K562 (cell line): ENCODE measurements around the gene ILF3. TPM values are rescaled to one million over a fixed set of nuclear protein-coding genes. Genes with fewer than 3 reads are reported as not detected.

Experiments used
- ATAC-seq: fragments of 200-7000 bp; cut with Tn5 transposase; 3 replicates; pipeline ENCODE4 v1.9.1; 2020; ENCODE audit warnings: moderate library complexity
- BruUV-seq: library from RNA; stranded (reverse); fragments of 400-500 nt; replicated peaks from 2 replicates; lab custom pipeline; 2021; lab: Mats Ljungman, UMichigan
- CTCF ChIA-PET: fragments of 300-600 bp; formaldehyde crosslinking; extraction: SDS; loops from one replicate; lab custom pipeline; 2021; ENCODE audit warnings: low intra/inter-chr PET ratio; lab: Yijun Ruan, JAX
- POLR2A ChIA-PET: fragments of 300-600, 350-650 bp; sonication (Branson Sonifier 250); formaldehyde crosslinking; extraction: SDS; loops from one replicate; lab custom pipeline; 2021; ENCODE audit warnings: antibody characterized with exemption, inconsistent platforms; lab: Yijun Ruan, JAX
- DNase-seq, 4 experiments: peaks; one replicate each; pipeline versions ENCODE4 v3.0.0 to v3.0.0-alpha.2; 2011 to 2018; ENCODE audit warnings: low spot score in 3 of 4, mixed read lengths in 3 of 4; ENCODE audit errors: extremely low read depth in 1 of 4
- FAIRE-seq: peaks from 2 replicates; lab custom pipeline; 2011; peaks lifted over from hg19 to GRCh38; lab: Jason Lieb, UNC
- H2AFZ ChIP-seq: 2 replicates; pipeline ENCODE4 v1.6.0; 2011; ENCODE audit warnings: low read depth, low read length, control low read depth, inconsistent platforms
- H3K27ac ChIP-seq: fragments of 200-600 bp; 3 replicates; pipeline ENCODE4 v1.8.0; 2011; ENCODE audit warnings: low read depth, mild to moderate bottlenecking, control low read depth, inconsistent platforms, low read length, moderate library complexity, mixed read lengths; ENCODE audit errors: extremely low read depth
- H3K27me3 ChIP-seq, 2 experiments: fragments of 300-600 bp in 1 of 2; 2 replicates in 1 of 2; 3 replicates in 1 of 2; pipeline versions ENCODE4 v1.6.0 to v1.8.0; 2011; ENCODE audit warnings: inconsistent platforms in 2 of 2, low read length in 2 of 2, mild to moderate bottlenecking in 1 of 2, mixed read lengths in 1 of 2, moderate library complexity in 1 of 2; ENCODE audit not compliant: control insufficient read depth in 2 of 2, insufficient read depth in 2 of 2
- H3K36me3 ChIP-seq: fragments of 300-600 bp; 3 replicates; pipeline ENCODE4 v1.8.0; 2011; ENCODE audit warnings: mild to moderate bottlenecking, low read length, inconsistent platforms; ENCODE audit not compliant: control insufficient read depth, insufficient read depth
- H3K4me1 ChIP-seq, 2 experiments: fragments of 200-600 bp in 1 of 2; replicated peaks in 1 of 2; 2 replicates in 1 of 2; 3 replicates in 1 of 2; pipeline versions ENCODE4 v1.5.1 to v1.8.0; 2011; ENCODE audit warnings: inconsistent platforms in 2 of 2, low read length in 2 of 2, mild to moderate bottlenecking in 1 of 2, mixed read lengths in 1 of 2, moderate library complexity in 1 of 2; ENCODE audit not compliant: control insufficient read depth in 2 of 2, insufficient read depth in 2 of 2
- H3K4me2 ChIP-seq: 2 replicates; pipeline ENCODE4 v1.6.1; 2011; ENCODE audit warnings: low read length, control low read depth, inconsistent platforms, mixed read lengths; ENCODE audit not compliant: insufficient read depth
- H3K4me3 ChIP-seq: fragments of 200-600 bp; sonication (generic), shearing (Covaris generic); 2 replicates; pipeline ENCODE4 v1.5.1; 2016; ENCODE audit warnings: control low read depth, inconsistent platforms
- H3K79me2 ChIP-seq: fragments of 200-600 bp; 3 replicates; pipeline ENCODE4 v1.8.0; 2011; ENCODE audit warnings: low read length, inconsistent platforms; ENCODE audit not compliant: control insufficient read depth, insufficient read depth
- H3K9ac ChIP-seq, 2 experiments: 2 replicates each; pipeline versions ENCODE4 v1.6.0 to v1.6.1; 2011; ENCODE audit warnings: low read depth in 2 of 2, low read length in 2 of 2, control low read depth in 1 of 2, inconsistent platforms in 1 of 2, mild to moderate bottlenecking in 1 of 2, mixed read lengths in 1 of 2; ENCODE audit not compliant: insufficient read depth in 1 of 2
- H3K9me1 ChIP-seq: one replicate; pipeline ENCODE4 v1.6.0; 2011; ENCODE audit warnings: inconsistent platforms, mild to moderate bottlenecking, low read length, moderate library complexity; ENCODE audit not compliant: control insufficient read depth, insufficient read depth
- H3K9me3 ChIP-seq: replicated peaks from 2 replicates; pipeline ENCODE4 v1.5.1; 2011; ENCODE audit warnings: low read depth, low read length, inconsistent platforms; ENCODE audit not compliant: control insufficient read depth, insufficient read depth
- H4K20me1 ChIP-seq: replicated peaks from 2 replicates; pipeline ENCODE4 v1.6.1; 2011; ENCODE audit warnings: low read length, inconsistent platforms, mixed read lengths; ENCODE audit not compliant: control insufficient read depth, insufficient read depth
- BCOR ChIP-seq: fragments of 450-650 bp; IDR thresholded peaks from 2 replicates; pipeline ENCODE4 v1.6.1; 2016
- HNRNPL ChIP-seq: fragments of 200-400 bp; formaldehyde crosslinking; IDR thresholded peaks from 2 replicates; pipeline ENCODE4 v1.6.1; 2017; ENCODE audit warnings: low read depth, mild to moderate bottlenecking, low read length
- KDM1A ChIP-seq, 2 experiments: fragments of 450-650 bp; IDR thresholded peaks; 2 replicates each; pipeline ENCODE4 v1.6.1; 2016; ENCODE audit warnings: mild to moderate bottlenecking in 2 of 2
- PCBP1 ChIP-seq: fragments of 200-400 bp; formaldehyde crosslinking; IDR thresholded peaks from 2 replicates; pipeline ENCODE4 v1.6.1; 2018; ENCODE audit warnings: mild to moderate bottlenecking, low read depth, low read length; ENCODE audit not compliant: poor library complexity, severe bottlenecking
- PCBP2 ChIP-seq: fragments of 200-400 bp; formaldehyde crosslinking; IDR thresholded peaks from 2 replicates; pipeline ENCODE4 v1.6.1; 2018; ENCODE audit warnings: low read length, low read depth, mild to moderate bottlenecking, moderate library complexity; ENCODE audit not compliant: poor library complexity, severe bottlenecking
- RBM25 ChIP-seq: fragments of 200-400 bp; formaldehyde crosslinking; IDR thresholded peaks from 2 replicates; pipeline ENCODE4 v1.6.1; 2018; ENCODE audit warnings: low read length, low read depth, moderate library complexity; ENCODE audit not compliant: severe bottlenecking
- SMC3 ChIP-seq: conservative IDR thresholded peaks from 2 replicates; pipeline ENCODE4 v1.6.1; 2011; ENCODE audit warnings: low read depth, low read length, improper control_type of control experiment; ENCODE audit not compliant: insufficient read depth
- SRSF7 ChIP-seq: fragments of 200-400 bp; formaldehyde crosslinking; optimal IDR thresholded peaks from 2 replicates; pipeline ENCODE3; 2017; ENCODE audit warnings: mild to moderate bottlenecking, low read depth, low read length
- ZFP91 ChIP-seq: sonication (generic); formaldehyde crosslinking; IDR thresholded peaks from 2 replicates; pipeline ENCODE4 v1.8.0; 2022; ENCODE audit warnings: mild to moderate bottlenecking, missing genetic modification reagents
- WGBS: fragments of 100-300 bp; shearing (Covaris generic); methylation state at CpG from one replicate; pipeline ENCODE4 v1.1.6; 2016; ENCODE audit warnings: low coverage, mixed read lengths; ENCODE audit not compliant: insufficient coverage; ENCODE audit errors: missing lambda C conversion rate; 5-methylcytosine and 5-hydroxymethylcytosine counted together
- in situ Hi-C: fragments of 300-500 bp; cut with MboI; formaldehyde crosslinking; loops from 4 replicates; pipeline ENCODE4 v1.15.0; 2018; ENCODE audit warnings: inconsistent platforms, mixed read lengths
- intact Hi-C: fragments of 100-400 bp; cut with micrococcal nuclease; formaldehyde crosslinking; loops from 2 replicates; pipeline ENCODE4 v1.14.2; 2022
- polyA plus RNA-seq, 8 experiments: library from polyadenylated mRNA; depleted of rRNA in 4 of 8; stranded (reverse) in 5 of 8; unstranded in 3 of 8; fragments of >200 nt; fragmentation: Nextera tagmentation in 2 of 8; fragmentation: Illumina TruSeq in 1 of 8; extraction: Ambion mirVana in 2 of 8; extraction: Trizol in 1 of 8; gene quantifications; 2 replicates each; pipeline versions ENCODE4 v1.2.1 to v1.2.3, GENCODE V29; 2011 to 2014; ENCODE audit warnings: inconsistent platforms in 1 of 8, missing spikeins in 1 of 8
- total RNA-seq, 7 experiments: library from RNA; depleted of rRNA in 6 of 7; stranded (reverse); fragments of >200 nt in 6 of 7; fragmentation: Illumina TruSeq in 2 of 7; extraction: Trizol in 2 of 7; gene quantifications; 2 replicates each; pipeline versions ENCODE4 v1.2.1 to v1.2.3, GENCODE V29; 2011 to 2021; ENCODE audit warnings: low replicate concordance in 1 of 7

Gene ILF3
- total and polyA plus RNA-seq, 9 of the 15 experiments (the other 6 are each of a cell fraction or from before 2014, with no cell fraction given), result 26.0 to 453 (median 175) TPM

- TF ChIP-seq PCBP1 (no peak), SMC3 (no peak)
- TF ChIP-seq, all 486 proteins: peak for 2
Observed at GRCh38 chr19:10620786-10621185, 33.4 kb upstream of the ILF3 start (continued).

GRCh38 chr19:10621966-10622365 is 32.2 kb upstream of the ILF3 start:
- H3K27ac ChIP-seq, result no peak overlapping the region
- peaks cover 3% of the 10 kb centered on the region; the same call in 2 of the 3 replicates for H3K79me2 ChIP-seq
- FAIRE-seq (no peak), ATAC-seq (no peak), DNase-seq (peak in 1 of 4 experiments; percentile 3)
- no peak overlapping the region for H3K4me3 ChIP-seq
- H3K9me3 ChIP-seq, result no peaks in the 10 kb centered on the region
- H3K36me3 ChIP-seq, result no peaks in the 10 kb centered on the region
- peak overlapping the region in 1 of 2 experiments; percentile 61; a peak in 2 of 4 replicates for H3K9ac ChIP-seq
- H2AFZ ChIP-seq, result no peak overlapping the region
- WGBS, result 76% methylated on average over 7 of the region's 8 CpGs
- peaks cover 15 to 29% of the 10 kb centered on the region in 2 experiments for H3K4me1 ChIP-seq
- intact Hi-C loops, result no loop called here
- H3K27me3 ChIP-seq, result no peaks in the 10 kb centered on the region
- ChIA-PET POLR2A (interaction anchor here (0.7 kb wide), 1 partner anchor 13 kb away, joined by 3 read pairs; no protein-coding TSS in a partner anchor), CTCF (no interaction called here)
- TF ChIP-seq HNRNPL (no peak), SRSF7 (no peak), ZFP91 (no peak), RBM25 (peak; percentile 33), PCBP2 (no peak), BCOR (peak; percentile 32; the same call in 1 of the 2 replicates), KDM1A (IDR thresholded peaks at IDR 0.05) (peak in 1 of 2 experiments; percentile 31; a peak in 1 of 4 replicates)
- H4K20me1 ChIP-seq, result no peaks in the 10 kb centered on the region
- H3K9me1 ChIP-seq, result peaks cover 3% of the 10 kb centered on the region
- in situ Hi-C loops, result no loop called here
- H3K4me2 ChIP-seq, result no peak overlapping the region
- no TSS peak for BruUV-seq
